HEK293 (cell line): ENCODE data around the gene ITPR2.

ENCODE experiments used
- ATF2 ChIP-seq: fragments of 450-650 bp; formaldehyde crosslinking; IDR thresholded peaks from 2 replicates; pipeline ENCODE4 v1.5.1; 2016; ENCODE audit warnings: missing biosample characterization, missing genetic modification characterization, low read depth
- BCL6B ChIP-seq: fragments of 450-650 bp; formaldehyde crosslinking; IDR thresholded peaks from 2 replicates; pipeline ENCODE4 v1.5.1; 2017; ENCODE audit warnings: missing biosample characterization, missing genetic modification characterization
- GLI4 ChIP-seq: fragments of 450-650 bp; formaldehyde crosslinking; IDR thresholded peaks from 2 replicates; pipeline ENCODE4 v1.5.1; 2016; ENCODE audit warnings: missing biosample characterization, missing genetic modification characterization
- MEIS1 ChIP-seq: sonication (generic); formaldehyde crosslinking; IDR thresholded peaks from 2 replicates; pipeline ENCODE4 v1.8.1; 2022; ENCODE audit warnings: missing genetic modification reagents, mild to moderate bottlenecking, borderline replicate concordance
- SP2 ChIP-seq: fragments of 450-650 bp; formaldehyde crosslinking; IDR thresholded peaks from 2 replicates; pipeline ENCODE4 v1.5.1; 2016; ENCODE audit warnings: missing biosample characterization, missing genetic modification characterization
- TCF7L2 ChIP-seq: IDR thresholded peaks from 2 replicates; pipeline ENCODE4 v1.6.1; 2011; ENCODE audit warnings: low read depth, mild to moderate bottlenecking, inconsistent platforms, low read length, moderate library complexity, borderline replicate concordance
- ZNF354C ChIP-seq: fragments of 450-650 bp; formaldehyde crosslinking; IDR thresholded peaks from 2 replicates; pipeline ENCODE4 v1.5.1; 2016; ENCODE audit warnings: missing biosample characterization, missing genetic modification characterization, low read depth, borderline replicate concordance
- ZNF529 ChIP-seq: fragments of 450-650 bp; formaldehyde crosslinking; IDR thresholded peaks from 2 replicates; pipeline ENCODE4 v1.5.1; 2017; ENCODE audit warnings: missing genetic modification characterization, missing biosample characterization; ENCODE audit not compliant: insufficient replicate concordance
- ZNF629 ChIP-seq: fragments of 450-650 bp; formaldehyde crosslinking; IDR thresholded peaks from 2 replicates; pipeline ENCODE4 v1.5.1; 2017; ENCODE audit warnings: missing biosample characterization, missing genetic modification characterization
- ZNF707 ChIP-seq: fragments of 450-650 bp; formaldehyde crosslinking; IDR thresholded peaks from 2 replicates; pipeline ENCODE4 v1.5.1; 2016; ENCODE audit warnings: missing biosample characterization, missing genetic modification characterization
- TF ChIP-seq, protein P1 (sequence below): fragments of 450-650 bp; formaldehyde crosslinking; IDR thresholded peaks from 2 replicates; pipeline ENCODE4 v1.5.1; 2016; ENCODE audit warnings: missing biosample characterization, missing genetic modification characterization

GRCh38 chr12:26845057-26845666 is 12.2 kb upstream of the ITPR2 start:
- TF ChIP-seq, protein P1, sequence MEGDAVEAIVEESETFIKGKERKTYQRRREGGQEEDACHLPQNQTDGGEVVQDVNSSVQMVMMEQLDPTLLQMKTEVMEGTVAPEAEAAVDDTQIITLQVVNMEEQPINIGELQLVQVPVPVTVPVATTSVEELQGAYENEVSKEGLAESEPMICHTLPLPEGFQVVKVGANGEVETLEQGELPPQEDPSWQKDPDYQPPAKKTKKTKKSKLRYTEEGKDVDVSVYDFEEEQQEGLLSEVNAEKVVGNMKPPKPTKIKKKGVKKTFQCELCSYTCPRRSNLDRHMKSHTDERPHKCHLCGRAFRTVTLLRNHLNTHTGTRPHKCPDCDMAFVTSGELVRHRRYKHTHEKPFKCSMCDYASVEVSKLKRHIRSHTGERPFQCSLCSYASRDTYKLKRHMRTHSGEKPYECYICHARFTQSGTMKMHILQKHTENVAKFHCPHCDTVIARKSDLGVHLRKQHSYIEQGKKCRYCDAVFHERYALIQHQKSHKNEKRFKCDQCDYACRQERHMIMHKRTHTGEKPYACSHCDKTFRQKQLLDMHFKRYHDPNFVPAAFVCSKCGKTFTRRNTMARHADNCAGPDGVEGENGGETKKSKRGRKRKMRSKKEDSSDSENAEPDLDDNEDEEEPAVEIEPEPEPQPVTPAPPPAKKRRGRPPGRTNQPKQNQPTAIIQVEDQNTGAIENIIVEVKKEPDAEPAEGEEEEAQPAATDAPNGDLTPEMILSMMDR (tag by site-specific recombination), result peak; percentile 35; the same call in 1 of the 2 replicates
- TF ChIP-seq ATF2 (tag by site-specific recombination) (no peak), TCF7L2 (no peak), GLI4 (no peak), BCL6B (no peak), ZNF354C (tag by site-specific recombination) (no peak), ZNF529 (tag by site-specific recombination) (no peak), ZNF707 (tag by site-specific recombination) (no peak), MEIS1 (CRISPR knock-in tag) (no peak), ZNF629 (tag by site-specific recombination) (no peak), SP2 (no peak)
